Ovary (tissue), 9 donors: ENCODE results near the gene JPT2. TPM values are rescaled to one million over a fixed set of nuclear protein-coding genes. Genes with fewer than 3 reads are reported as not detected.

ENCODE experiments used
- DNase-seq, 5 donors: peaks; one replicate each; pipeline ENCODE4 v3.0.0-alpha.2; 2019 to 2020
- H3K27ac ChIP-seq, 2 donors: fragments of 200-600 bp; one replicate each; pipeline versions ENCODE4 v1.5.1 to v1.8.0; 2019 to 2022
- H3K27me3 ChIP-seq: fragments of 200-600 bp; one replicate; pipeline ENCODE4 v1.8.0; 2022
- H3K36me3 ChIP-seq: fragments of 200-600 bp; sonication (generic); one replicate; pipeline ENCODE4 v1.5.1; 2019
- H3K4me1 ChIP-seq: one replicate; pipeline ENCODE4 v1.8.1; 2013; ENCODE audit warnings: mild to moderate bottlenecking, moderate library complexity; ENCODE audit not compliant: insufficient read depth
- H3K4me3 ChIP-seq: fragments of 200-600 bp; sonication (generic); one replicate; pipeline ENCODE4 v1.5.1; 2017
- H3K9me3 ChIP-seq, 2 donors: fragments of 200-600 bp in 1 of 2; sonication (generic) in 1 of 2; one replicate each; pipeline versions ENCODE4 v1.5.1 to v1.8.1; 2013 to 2019; ENCODE audit warnings: mild to moderate bottlenecking in 1 of 2, moderate library complexity in 1 of 2
- CTCF ChIP-seq, 3 donors: fragments of 450-650 bp in 2 of 3; fragments of 200-600 bp in 1 of 3; IDR thresholded peaks; one replicate each; pipeline versions ENCODE4 v1.5.1 to v1.8.0; 2016 to 2022; ENCODE audit warnings: antibody characterized with exemption in 3 of 3, mild to moderate bottlenecking in 1 of 3
- EP300 ChIP-seq: sonication (generic); formaldehyde crosslinking; IDR thresholded peaks from one replicate; pipeline ENCODE4 v1.6.1; 2017; ENCODE audit warnings: antibody characterized with exemption
- POLR2A ChIP-seq: fragments of 450-650 bp; IDR thresholded peaks from one replicate; pipeline ENCODE4 v1.6.1; 2017; ENCODE audit warnings: antibody characterized with exemption, mild to moderate bottlenecking, moderate library complexity
- WGBS, 3 donors: extraction: QIAGEN DNeasy Blood & Tissue Kit in 1 of 3; methylation state at CpG; one replicate each; pipeline versions ENCODE4 v1.1.5 to v1.1.7; 2013 to 2017; 5-methylcytosine and 5-hydroxymethylcytosine counted together
- intact Hi-C, 4 donors: fragments of 100-400 bp; cut with DNase I; formaldehyde crosslinking; loops; one replicate each; pipeline versions ENCODE4 v1.11.0 to v1.15.1; 2022 to 2023
- polyA plus RNA-seq, 2 donors: library from polyadenylated mRNA; stranded (reverse); fragments of 200-250 nt in 1 of 2; fragments of 350-450 nt in 1 of 2; fragmentation: Illumina TruSeq in 1 of 2; extraction: RNeasy Lipid Tissue Mini Kit (QIAGEN cat#74804) in 1 of 2; gene quantifications; one replicate each; pipeline ENCODE4 v1.2.3, GENCODE V29; 2013 to 2014
- total RNA-seq, 7 donors: library from RNA; depleted of rRNA in 2 of 7; stranded (reverse); fragments of >200 nt in 2 of 7; fragmentation: NEBNext Ultra II Directional in 3 of 7; extraction: Animal tissue kit (Norgen Biotek cat#: 25700) in 3 of 7; gene quantifications; one replicate each; pipeline versions ENCODE4 v1.1.0 to v1.2.4, GENCODE V29; 2016 to 2023
- donor health status: DM: no; HTN: no; CAD: no; lungs with moderate emphysema.
- donor health status: DM: no; HTN: no; CAD: no.
- donor health status: Bipolar disorder and iron deficiency.
- donor health status: DM: yes; HTN: yes; CAD: no.
- donor health status: DM: no; HTN: no; CAD: no.
- donor health status: DM: yes; HTN: yes; CAD: no.

Gene JPT2
- total and polyA plus RNA-seq, 9 donors, result 14.4 to 51.8 (median 44.1) TPM

DNA sequence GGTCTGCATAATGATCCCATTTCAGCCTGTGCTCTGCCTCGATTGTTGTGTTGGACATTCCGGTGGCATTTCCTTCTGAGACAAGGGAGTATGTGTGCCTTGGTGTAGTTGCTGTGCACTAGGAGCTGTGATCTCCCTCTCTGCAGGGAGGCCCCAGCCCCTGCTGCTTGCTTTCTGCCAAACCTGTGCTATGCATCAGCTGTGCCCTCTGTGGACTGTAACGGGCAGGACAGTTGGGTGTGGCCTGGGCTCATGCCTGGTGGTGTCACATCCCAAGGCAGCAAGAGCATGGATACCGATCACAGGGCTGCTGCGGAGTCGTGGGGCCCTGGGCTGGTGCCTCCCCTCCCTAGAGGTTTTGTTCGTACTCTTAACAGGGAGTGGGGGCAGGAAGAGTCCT is 3.8 kb upstream of the JPT2 start:
- Histone ChIP-seq H3K36me3 (no peaks in the 10 kb centered on the region), H3K27ac (no peak overlapping the region), H3K27me3 (no peaks in the 10 kb centered on the region), H3K9me3 (no peaks in the 10 kb centered on the region), H3K4me3 (no peak overlapping the region), H3K4me1 (peaks cover 4% of the 10 kb centered on the region)
- intact Hi-C loops, result no loop called here
- no peak for DNase-seq
- 80 to 87% (median 84%) methylated on average over 7 of the region's 7 CpGs for WGBS, 3 donors
- TF ChIP-seq EP300 (no peak), CTCF (IDR thresholded peaks at IDR 0.05) (no peak), POLR2A (no peak)

- Histone ChIP-seq H3K9me3 (no peaks in the 10 kb centered on the region), H3K27me3 (no peaks in the 10 kb centered on the region), H3K4me3 (no peak overlapping the region), H3K27ac (no peak overlapping the region), H3K4me1 (peaks cover 5% of the 10 kb centered on the region), H3K36me3 (no peaks in the 10 kb centered on the region)
- WGBS, 3 donors, result 80 to 87% (median 82%) methylated on average over 19 of the region's 19 CpGs
- DNase-seq, result no peak
- intact Hi-C loops, result no loop called here
- TF ChIP-seq CTCF (IDR thresholded peaks at IDR 0.05) (no peak), EP300 (no peak), POLR2A (no peak)
Observed at GRCh38 chr16:1674751-1675664, 3.1 kb upstream of the JPT2 start.

DNA sequence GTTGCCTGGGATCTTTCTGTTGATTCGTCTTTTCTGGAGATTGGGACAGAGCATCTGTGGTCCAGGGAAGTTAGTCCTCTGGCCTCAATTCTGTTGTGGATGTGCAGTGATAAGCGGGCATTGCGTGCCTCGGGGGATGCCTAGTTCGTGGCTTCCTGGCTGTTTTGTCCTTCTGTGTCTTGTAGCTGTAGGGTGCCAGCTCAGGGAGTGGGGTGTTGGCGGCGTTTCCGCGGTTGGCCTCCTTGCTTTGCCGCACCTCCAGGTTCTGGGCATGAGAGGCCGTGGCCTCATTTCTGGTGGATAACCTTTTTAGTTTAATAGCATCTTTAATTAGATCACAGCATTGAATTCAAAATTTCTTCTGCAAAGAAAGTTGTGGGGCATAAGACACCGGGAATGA is 1.4 kb upstream of the JPT2 start:
- H3K27ac ChIP-seq, result no peak overlapping the region
- no peak overlapping the region for H3K4me3 ChIP-seq
- TF ChIP-seq POLR2A (no peak), CTCF (IDR thresholded peaks at IDR 0.05) (no peak), EP300 (no peak)
- 90 to 93% (median 92%) methylated on average over 12 of the region's 12 CpGs for WGBS, 3 donors
- H3K4me1 ChIP-seq, result peaks cover 5% of the 10 kb centered on the region
- DNase-seq, result no peak
- intact Hi-C loops, result no loop called here
- H3K27me3 ChIP-seq, result no peaks in the 10 kb centered on the region
- H3K36me3 ChIP-seq, result no peaks in the 10 kb centered on the region
- H3K9me3 ChIP-seq, result no peaks in the 10 kb centered on the region

DNA sequence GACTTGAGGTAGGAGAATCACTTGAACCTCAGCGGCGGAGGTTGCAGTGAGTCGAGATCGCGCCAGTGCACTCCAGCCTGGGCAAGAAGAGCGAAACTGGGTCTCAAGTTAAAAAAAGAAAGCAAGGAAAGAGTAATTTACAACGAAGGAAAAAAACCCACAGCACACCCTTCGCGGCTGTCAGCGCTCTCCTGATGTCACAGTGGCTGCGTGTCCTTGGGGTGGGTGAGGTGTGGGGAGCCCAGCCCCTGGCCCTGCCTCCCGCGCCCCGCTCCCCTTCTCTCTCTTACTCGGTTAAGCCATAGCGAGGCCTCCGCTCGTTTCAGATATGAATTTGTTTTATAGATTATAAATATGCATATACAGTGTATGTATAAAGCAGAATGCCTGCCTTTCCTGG is 740 bp upstream of the JPT2 start:
- DNase-seq, result no peak
- TF ChIP-seq EP300 (no peak), POLR2A (no peak), CTCF (IDR thresholded peaks at IDR 0.05) (no peak)
- Histone ChIP-seq H3K27ac (no peak overlapping the region), H3K36me3 (no peaks in the 10 kb centered on the region), H3K27me3 (no peaks in the 10 kb centered on the region), H3K4me3 (no peak overlapping the region), H3K9me3 (no peaks in the 10 kb centered on the region), H3K4me1 (peaks cover 5% of the 10 kb centered on the region)
- 81 to 84% (median 83%) methylated on average over 18 of the region's 18 CpGs for WGBS, 3 donors
- intact Hi-C loops, result no loop called here
